GM10266 (cell line): ENCODE data around the gene CNNM2.

Experiments used
- DNase-seq: peaks from one replicate; pipeline ENCODE4 v3.0.0; 2012; ENCODE audit errors: extremely low spot score
- CTCF ChIP-seq: IDR thresholded peaks from 2 replicates; pipeline ENCODE4 v1.5.1; 2012; ENCODE audit warnings: mild to moderate bottlenecking, low read depth; ENCODE audit not compliant: control insufficient read depth, insufficient read depth; ENCODE audit errors: missing control alignments

Gene CNNM2

GRCh38 chr10:103040418-103040817 is 122.3 kb downstream of the CNNM2 start:
- no peak for DNase-seq
- TF ChIP-seq CTCF: no peak

GRCh38 chr10:103041391-103041790 is 123.3 kb downstream of the CNNM2 start:
- no peak for TF ChIP-seq CTCF

GRCh38 chr10:103042129-103042528 is 124.0 kb downstream of the CNNM2 start:
- no peak for DNase-seq
- no peak for TF ChIP-seq CTCF

More at GRCh38 chr10:103041391-103041790, 123.3 kb downstream of the CNNM2 start:
- no peak for DNase-seq

GRCh38 chr10:103042908-103043307 is 124.8 kb downstream of the CNNM2 start:
- no peak for TF ChIP-seq CTCF
- DNase-seq: no peak

- no peak for TF ChIP-seq CTCF
Measured at GRCh38 chr10:103044942-103045489, 126.9 kb downstream of the CNNM2 start.

GRCh38 chr10:103045961-103046360 is 127.9 kb downstream of the CNNM2 start:
- no peak for DNase-seq
- TF ChIP-seq CTCF: no peak

More at GRCh38 chr10:103044942-103045489, 126.9 kb downstream of the CNNM2 start:
- DNase-seq: no peak

- no peak for DNase-seq
- no peak for TF ChIP-seq CTCF
Measured at GRCh38 chr10:103047381-103047780, 129.3 kb downstream of the CNNM2 start.
